Activated CD4-positive, alpha-beta T cell treated with anti-CD3 and anti-CD28 coated beads for 48 hours (primary cell): ENCODE measurements around the gene ATP11A.

Experiments used
- DNase-seq: peaks from one replicate; pipeline ENCODE4 v3.0.0-alpha.2; 2020

The ATP11A gene

DNA sequence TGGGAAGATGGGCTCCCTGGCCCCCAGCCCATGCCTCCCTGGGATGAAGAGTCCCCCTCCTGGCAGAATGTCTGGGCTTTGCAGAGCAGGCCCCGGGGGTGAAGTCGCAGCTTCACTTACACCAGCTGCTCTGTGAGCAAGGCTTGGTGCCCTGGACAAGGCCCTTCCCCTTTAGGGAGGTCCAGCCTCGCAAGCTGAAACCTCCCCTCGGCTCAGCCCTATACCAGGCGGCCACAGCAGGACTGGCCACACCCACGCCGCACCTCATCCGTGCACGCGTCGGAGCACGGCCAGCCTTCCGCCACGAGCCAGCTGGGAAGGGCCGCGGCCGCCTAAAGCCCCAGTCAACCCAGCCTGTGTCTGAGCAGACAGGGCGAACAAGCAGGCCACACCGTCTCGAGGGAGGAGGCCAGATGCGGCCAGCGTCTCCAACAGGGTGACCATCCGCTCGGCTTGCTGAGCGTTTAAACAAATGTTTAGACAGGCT lies 196.0 kb downstream of the ATP11A start:
- DNase-seq = no peak

DNA sequence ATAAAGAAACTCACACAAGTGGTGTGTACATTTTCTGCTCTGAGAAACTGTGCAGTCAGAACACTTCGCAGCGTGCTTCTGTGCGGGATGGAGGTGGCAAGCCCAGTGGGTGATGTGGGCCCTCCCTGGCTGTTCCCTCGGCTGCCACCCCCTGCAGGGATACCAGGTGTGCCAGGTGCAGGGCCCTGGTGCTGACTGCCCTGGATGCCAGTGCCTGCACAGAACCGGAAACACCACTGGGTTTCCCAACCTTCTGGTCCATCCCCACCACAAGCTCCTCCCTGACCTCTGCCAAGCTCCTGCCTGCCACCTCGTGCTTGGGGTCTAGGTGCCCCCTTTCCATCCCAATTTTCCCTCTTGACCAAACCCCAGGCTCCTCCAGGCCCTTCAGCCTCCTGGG lies 197.3 kb downstream of the ATP11A start:
- DNase-seq = no peak

DNA sequence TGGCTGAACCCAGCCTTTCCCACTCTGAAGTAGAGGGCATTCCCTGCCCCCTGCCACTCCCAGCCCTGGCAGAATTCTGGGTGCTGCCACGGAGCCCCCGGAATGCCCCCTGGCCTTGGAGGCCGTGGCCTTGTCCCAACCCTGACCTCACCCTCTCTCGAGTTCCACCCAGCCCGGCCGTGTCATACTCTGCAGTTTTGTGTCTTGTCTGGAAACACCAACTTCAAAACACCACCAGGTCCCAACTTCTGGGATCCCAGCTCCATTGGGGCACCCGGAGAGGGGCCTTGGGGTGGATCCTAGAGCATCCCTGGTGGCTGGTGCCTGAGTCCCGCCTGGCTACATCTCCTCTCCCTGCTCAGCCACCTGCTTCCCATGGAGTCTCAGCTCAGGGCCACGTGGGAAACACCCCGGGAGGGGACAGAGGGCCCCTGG lies 197.7 kb downstream of the ATP11A start:
- DNase-seq = no peak

DNA sequence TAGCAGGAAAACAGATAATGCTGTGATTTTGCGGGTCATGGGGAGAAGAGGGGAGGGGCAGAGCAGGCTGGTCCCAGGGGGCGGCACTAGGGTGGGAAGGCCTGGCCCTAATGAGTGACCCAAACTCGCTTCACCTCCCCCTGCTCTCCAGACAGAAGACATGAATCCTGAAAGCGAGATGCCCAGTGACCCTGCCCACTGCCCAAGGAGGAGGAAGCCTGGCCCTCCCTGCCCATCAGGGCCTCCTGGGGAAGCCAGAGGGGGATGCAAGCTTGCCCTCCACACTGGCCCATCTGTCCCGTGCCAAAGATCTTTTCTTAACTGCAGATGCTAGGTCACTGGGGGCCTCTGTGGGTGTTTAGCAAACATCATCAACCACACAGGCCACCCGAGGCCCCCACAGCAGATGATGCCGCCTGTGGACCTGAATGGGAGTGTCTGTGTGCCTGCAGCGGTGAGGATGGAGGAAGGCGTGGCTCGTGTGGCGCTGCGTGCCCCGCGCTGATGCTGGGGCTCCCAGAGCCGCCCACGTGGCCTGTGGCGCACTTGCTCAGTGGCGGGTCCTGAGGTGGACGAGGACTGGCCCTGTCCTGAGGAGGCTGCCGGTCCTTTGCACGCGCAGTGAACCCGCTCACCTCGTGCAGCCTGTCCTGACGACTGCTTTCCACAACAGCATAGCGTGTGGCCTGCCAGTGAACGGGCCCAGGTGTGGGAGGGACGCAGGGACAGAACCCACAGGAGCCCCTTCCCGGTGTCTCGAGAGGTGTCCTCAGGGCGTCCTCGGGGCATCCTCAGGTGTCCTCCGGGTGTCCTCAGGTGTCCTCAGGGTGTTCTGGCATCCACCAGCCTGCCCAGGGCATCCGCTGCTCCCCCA lies 198.6 kb downstream of the ATP11A start:
- no peak for DNase-seq

DNA sequence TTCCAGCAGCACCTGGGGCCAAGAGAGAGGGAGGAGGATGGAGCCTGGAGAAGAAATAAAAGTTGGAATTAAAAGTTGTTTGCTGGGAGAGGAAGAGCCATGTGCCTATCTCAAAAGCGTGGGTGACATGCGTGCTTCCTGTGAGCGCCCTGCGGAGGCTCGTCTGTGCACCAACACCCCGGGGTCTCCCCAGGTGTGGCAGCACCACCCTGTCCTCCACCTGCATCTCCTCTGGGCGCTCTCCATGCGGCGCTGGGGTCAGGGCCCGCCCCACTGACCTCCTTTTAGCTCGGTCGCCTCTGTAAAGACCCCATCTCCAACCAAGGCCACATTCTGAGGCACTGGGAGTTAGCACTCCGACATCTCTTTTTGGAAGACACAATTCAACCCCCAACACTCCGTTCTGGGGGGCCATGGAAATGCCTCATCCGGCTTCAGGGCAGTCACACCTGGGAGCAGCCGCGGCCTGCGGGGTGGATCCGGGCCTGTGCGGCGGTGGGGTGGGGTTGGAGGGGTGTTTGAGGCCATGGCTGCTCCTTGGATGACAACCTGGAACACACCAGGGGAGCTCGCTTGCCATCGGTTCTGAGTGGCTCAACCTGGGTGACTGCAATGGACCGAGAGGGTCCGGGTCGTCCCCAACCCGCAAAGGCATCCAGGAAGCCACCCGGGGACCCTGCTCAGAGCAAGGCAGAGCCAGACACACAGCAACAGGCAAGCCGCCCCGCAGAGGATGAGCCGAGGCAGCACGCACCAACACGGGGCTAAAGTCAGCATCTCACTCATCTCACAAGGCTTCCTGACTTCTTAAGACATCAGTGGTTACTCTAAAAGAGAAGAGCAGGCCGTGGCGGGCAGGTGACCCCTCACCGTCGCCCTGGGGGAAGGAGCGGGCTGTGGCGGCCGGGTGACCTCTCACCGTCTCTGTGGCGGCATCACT lies 199.8 kb downstream of the ATP11A start:
- no peak for DNase-seq

DNA sequence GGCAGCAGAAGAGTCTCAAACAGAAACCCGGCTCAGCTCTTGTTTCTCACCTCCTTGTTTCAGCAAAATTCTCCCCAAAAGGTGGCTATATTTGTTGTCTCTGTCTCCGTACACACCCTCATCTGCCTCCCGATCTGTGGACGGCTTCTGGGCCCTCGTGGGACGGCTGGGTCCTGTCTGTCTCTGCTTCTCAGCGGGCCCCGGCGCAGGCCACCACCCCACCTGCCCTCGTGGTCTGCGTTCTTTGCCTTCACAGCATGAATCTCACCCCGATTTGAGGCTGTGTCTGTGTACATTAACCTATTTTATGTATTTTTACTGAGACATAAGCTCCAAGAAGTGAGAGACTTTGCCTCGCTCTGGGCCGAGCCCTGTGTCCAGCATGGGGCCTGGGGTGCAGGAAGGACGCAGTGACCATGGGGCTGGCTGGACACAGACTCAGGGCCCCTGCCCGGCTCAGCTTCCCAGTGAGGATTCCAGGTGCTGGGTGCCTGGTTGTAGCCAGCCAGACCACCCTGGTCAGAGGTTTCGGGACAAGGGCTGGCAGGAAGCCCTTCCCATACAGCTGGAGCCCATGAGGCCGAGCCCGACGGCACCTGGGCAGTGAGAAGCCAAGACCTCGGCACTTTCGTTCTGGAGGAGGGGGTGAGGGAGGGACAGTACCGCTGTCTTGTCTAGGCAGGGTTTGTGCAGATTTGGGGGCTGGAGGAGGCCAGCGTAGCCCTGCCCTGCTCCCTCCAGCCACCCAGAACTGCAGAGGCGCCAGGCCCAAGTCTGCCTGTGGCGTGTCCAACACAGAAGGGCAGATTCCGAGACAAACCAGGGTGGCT lies 200.7 kb downstream of the ATP11A start:
- no peak for DNase-seq

DNA sequence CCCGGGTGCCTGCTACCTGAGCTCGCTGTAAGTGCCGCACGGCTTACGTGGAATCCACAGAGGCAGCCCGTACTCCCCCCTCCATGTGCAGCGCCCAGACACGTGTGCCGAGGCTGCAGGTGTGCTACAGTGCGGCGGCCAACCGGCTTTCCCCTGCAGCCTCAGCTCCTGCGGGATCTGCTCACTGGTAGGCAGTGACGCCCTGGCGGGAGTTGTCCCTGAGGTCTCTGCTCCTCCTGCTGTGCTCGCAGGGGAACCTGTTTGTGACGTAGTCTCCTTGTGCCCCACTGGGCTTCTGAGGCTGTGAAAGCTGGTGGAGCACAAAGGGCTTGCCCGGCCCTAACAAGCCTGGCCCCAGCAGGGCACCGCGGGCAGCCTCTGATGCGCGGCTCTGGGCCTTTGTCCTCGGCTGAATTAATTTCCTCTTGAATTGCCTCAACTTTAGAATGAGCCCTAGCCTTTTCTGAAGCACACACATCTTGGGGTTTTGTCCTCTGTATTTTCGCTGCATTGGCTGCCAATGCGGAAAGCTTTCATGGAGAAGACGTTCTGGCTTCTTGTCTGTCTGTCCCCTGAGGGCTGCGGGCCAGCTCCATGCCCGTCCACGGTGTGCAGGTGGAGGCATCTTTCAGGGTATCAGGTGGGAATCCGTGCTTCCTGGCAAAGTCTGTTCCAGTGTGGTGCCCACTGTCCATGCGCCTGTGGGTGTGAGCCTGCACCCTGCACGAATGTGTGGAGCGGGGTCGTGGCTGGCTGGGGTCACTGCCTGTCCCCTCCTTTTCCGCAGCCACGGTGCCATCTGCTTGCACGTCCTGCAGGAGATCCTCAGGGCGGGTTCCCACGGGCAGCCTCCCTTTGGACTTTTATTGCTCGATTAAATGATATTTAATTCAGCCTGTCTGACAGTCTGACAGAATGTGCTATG lies 201.9 kb downstream of the ATP11A start:
- no peak for DNase-seq

DNA sequence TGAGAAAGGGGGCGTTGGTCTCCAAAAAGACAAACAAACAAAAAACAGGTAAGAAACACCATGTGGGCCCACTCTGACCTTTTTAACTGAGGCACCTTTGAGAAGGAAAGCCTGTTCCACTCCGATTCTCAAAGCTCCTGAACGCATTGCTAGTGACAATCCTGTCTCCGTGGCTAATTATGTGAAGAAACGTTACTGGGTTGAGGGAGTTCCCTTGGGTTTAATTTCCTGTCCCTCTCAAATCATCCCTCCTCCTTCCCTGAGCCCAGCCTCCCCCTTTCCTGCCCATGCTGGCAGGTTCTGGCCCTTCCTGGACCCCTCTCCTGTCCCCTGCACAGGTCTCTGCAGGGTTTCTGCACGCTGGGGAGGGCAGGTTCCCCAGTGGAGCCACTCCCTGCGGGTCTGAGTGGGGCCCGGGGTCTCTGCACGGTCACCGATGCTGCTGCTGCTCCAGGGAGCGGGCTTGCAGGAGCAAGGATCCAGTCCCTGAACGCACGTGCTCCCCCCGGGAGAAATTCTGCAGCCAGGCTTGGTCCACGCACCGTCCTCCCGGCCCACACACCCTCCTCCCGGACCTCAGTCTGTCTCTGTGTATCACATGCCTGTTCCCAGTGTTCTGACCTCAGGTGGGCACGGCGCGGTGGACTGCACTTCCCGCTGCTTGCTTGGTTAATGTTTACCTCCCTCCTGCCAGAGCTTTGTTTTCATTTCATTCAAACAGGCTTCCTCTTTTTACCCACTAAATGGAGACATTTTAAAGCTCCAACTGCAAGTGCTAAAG lies 202.8 kb downstream of the ATP11A start:
- no peak for DNase-seq

DNA sequence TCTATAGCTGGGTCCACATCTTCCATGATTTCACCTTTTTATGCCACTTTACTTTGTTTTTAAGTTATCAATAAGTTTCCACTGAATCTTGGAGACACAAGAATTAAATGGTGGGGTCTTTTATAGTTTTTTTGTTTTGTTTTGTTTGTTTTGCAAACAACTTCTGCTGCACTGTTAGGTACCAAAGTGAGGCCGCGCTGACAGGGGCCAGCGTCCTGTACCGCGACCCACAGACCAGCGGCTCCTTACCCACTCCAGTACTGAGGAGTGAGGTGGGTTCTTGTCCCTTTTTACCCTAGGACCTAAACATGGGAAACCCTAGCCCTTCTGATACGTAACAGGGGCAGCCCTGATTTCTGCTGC lies 203.3 kb downstream of the ATP11A start:
- DNase-seq = no peak

DNA sequence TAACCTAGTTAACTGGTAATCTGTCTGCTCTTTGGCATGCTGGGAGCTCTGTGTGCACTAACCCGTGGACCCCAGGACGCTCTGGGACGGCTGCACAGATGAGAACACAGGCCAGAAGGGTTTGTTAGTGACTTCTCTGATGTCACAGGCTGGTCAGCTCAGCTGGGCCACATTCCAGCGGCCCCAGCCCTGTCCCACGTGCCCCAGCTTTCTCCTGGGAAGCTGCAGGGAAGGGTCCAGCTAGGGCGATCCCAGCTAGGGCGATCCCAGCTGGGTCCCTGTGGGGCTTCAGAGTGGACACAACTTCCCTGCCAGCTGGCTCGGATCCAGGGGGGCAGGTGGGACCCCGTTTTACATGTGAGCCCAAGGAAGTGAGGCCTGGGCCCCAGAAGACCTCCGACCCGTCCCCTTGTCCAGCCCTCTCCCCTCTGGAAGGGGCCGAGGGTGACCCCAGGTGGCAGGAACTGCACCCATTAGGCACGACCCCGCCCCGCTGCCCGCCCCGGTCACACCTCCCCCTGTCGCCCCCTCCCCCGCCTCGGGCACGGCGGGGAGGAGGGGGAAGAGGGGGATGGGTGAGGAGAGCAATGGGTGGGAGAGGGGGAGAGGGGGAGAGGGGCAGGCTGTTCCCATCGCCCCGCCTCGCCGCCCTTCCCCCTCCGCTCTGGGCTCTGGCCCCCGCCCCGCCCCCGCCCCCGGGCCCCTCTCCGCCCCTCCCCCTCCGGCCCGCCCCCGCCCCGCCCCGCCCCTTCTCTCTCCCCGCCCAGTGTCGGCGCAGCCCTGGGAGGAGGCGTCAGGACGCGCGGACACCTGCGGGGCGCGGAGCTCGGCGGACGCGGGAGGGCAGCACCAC lies 204.0 kb downstream of the ATP11A start:
- no peak for DNase-seq

DNA sequence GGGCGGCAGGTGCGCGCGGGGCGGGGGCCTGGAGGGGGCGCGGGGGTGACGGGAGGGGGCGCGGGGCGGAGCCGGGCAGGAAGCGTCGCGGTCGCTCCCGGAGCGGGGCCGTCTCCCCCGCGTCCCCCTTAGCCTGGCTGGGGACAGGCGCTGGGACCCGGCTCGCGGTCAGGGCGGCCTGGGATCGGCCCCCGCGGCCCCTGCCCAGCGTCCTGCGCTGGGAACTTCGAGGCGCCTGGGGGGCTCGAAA lies 204.5 kb downstream of the ATP11A start:
- no peak for DNase-seq

DNA sequence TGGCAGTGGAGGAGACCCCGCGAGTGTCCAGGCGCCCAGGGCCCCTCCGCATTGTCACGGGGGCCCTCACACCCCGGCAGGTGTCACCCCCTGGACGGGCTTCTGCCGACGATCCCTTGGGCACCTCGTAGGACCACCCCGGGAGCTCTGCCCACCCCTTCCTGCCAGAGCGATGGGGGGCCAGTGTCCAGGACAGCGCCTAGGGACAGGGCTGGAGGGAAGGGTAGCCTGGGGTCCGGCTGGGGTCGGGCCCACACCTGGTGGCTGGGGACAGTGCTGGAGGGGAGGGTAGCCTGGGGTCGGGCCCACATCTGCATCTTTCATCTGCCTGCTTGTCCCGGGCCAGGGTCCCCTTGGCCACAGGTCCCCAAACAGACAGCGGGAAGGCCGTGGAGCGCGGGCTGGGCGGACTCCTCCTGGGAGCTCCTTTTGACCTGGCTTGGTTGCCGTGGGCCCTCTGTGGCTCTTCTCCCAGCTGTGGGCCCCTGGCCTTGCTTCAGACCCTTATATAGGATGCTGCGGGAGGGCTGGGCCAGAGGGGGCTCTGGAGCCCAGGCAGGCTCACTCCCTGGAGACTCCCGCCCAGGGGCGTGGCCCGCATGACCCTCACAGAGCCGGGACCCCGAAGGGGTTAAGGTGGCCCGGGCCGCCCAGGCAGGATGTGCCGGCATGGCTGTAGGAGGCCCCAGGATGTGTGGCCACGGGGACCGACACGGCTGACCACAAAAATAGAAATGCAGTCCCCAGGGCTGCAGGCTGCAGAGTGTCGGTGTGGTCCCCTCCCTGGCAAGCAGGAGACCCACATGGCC lies 205.0 kb downstream of the ATP11A start:
- no peak for DNase-seq

DNA sequence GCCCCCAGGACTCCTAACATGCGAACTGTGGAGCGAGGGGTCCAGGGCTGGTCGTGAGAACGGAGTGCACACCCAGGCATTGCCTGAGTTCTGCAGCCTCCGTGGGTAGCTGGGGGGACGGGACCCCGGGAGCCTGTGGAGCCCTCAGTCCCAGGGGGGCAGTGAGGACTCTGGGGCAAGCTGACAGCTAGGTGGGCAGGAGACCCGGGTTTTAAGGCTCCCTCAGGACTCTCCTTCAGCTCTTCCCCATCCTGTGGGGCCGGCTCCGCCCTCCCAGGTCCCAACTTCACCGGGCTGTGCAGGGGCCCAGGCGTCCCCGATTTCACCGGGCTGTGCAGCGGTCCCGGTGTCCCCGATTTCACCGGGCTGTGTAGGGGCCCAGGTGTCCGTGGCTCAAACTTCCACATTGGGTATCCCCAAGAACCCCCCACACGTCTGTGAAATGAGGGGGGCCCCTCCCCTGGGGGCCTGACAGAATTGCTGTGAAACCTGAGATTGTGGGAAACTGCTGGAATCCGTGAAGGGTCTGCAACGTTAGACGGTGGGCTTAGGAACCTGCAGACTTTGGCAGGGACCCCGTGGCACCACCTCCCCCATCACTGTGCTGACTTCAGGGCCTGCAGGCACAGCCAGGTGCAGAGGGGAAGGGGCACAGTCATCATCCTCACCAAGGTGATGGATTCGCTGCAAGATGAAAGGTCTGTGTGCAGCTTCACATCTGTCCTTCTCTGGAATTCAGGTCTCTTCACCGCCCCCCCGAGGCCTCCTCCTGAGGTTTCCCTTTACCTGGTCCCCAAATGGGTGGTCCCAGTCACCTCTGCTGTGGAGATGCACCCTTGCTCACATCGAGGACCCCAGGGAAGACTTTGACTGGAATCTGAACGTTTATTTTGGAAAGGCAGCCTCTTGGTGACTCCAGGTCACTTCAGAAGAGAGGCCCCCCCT lies 206.0 kb downstream of the ATP11A start:
- no peak for DNase-seq

DNA sequence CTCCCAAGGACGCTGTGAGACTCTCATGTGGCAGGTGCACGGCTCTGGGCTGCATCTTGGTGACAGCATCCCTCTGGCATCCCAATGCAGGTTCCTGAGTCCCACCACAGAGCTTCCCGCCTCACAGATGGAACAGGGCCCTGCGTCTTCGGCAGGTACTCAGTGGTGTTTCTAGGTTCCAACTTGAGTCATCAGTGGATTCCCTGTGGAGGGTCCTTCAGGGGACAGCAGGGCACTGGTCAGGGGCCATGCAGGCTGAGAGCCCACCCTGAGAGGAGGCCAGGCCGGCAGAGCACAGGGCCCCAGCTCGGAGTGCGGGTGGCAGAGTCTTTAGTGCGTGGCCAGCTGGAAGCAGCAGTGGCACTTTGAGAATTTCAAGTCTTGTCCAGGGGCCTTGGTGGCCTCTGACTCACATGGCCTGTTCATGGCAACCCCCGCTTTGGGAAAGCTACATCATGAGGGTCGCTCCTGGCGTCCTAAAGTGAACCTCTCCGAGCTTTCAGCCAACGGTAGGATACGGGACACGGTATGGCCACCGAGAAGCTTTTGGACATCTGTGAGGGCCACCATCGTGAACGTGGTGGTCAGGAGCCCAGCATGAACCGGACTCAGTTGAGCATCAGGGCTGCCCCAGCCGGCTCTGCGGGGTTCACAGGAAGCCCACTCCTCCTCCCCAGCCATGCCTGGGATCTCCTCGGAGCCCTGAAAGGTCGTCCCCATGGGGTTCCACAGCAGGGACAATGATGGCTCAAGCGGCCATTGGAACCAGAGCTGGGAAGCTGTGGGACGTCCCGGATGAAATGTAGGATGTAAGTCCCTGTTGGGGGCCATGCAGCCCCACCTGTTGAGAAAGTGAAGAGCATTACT lies 207.1 kb downstream of the ATP11A start:
- DNase-seq = no peak

DNA sequence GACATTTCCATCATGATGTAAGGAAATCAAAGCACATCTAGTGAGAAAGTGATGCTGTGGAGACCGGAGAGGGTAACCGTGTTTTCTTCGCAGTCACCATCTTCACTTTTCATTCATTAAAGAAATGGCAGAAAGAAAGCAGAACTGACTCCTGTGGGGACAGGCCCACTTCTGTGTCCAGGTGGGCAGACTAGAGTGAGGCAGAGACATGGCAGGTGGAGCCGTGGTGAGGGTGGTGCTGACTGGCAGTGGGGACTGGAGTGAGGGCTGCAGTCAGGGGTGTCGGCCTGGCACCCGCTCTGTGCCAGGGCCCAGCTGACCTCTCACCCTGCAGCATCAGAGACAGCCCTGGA lies 207.7 kb downstream of the ATP11A start:
- no peak for DNase-seq

DNA sequence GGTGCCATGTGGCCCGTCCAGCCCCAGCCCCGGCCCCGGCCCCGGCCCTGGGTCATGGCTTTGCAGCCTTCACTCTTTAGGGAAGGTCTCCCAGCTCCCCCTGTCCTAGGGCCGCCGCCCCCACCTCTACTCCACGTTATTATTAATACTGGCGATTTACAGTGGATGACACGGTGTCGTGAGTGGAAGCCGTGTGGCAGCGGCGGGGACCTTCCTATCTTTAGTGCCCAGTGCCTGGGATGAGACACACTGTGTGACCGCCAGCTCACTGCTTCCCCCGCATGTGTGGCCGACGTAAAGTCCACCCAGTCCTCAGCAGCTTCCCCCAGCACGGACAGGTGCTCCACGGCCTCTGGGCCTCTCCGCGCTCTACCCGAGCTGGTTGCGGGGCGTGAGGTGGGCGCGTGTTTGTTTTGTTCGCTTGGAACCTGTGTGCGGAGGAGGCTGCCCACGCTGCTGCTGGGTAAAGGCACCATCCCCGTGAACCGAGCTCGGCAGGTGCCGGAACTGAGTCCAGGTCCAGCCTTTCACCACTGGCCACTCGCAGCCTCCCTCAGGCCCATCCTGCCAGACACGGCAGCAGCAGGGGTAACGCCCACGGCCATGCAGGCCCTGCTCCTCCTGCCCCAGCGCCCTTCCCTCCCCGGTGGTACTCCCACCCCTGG lies 208.2 kb downstream of the ATP11A start:
- DNase-seq = no peak
